Measurements from ENCODE around the gene CACNA1G. TPM values are rescaled to one million over a fixed set of nuclear protein-coding genes. Genes with fewer than 3 reads are reported as not detected.

Gene CACNA1G
- total RNA-seq, 1 donor from 2014 or later, result 1.1 TPM

DNA sequence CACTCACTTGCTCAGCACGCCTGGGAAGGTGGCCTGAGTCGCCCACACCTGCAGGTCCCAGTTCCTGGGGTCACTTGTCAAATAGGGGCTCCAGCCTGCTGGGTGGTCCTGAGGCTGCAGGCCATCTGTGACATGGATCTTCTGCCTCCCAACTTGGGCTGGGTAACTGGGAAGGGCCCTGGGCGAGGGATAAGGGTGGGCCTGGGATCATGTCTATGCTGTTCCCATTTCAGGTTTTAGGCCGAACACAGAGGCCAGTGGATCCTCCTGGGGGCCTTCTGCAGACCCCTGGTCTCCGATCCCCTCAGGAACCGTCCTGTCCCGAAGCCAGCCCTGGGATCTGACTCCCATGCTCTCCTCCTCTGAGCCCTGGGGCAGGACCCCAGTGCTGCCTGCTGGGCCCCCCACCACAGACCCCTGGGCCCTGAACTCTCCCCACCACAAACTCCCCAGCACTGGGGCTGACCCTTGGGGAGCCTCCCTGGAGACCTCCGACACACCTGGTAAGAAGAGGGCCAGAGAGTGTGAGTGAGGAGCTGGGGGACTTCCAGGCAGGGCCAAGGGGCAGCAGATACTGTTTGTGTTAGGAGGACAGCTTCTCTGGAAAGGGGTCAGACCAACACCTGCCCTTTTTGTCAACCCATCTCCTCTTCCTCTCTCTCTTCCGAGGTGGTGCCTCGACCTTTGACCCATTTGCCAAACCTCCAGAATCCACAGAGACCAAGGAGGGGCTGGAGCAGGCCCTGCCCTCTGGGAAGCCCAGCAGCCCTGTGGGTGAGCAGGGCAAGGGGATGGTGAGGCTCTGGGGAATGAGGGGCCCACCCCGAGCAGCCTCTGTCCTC, 19.7 kb upstream of the CACNA1G start:
- Mint-ChIP-seq H3K36me3 (ENCODE audit: low read depth) (no peaks in the 10 kb centered on the region), H3K4me3 (peak overlapping the region; percentile 85), H3K27me3 (ENCODE audit: low read depth) (peaks cover 10% of the 10 kb centered on the region), H3K27ac (ENCODE audit: unreplicated experiment) (no peak overlapping the region), H3K9me3 (no peaks in the 10 kb centered on the region), H3K4me1 (peaks cover 29% of the 10 kb centered on the region)
- DNase-seq (ENCODE audit: low read depth, low spot score), result no peak
- no peak for TF ChIP-seq CTCF (conservative IDR thresholded peaks at IDR 0.05)

DNA sequence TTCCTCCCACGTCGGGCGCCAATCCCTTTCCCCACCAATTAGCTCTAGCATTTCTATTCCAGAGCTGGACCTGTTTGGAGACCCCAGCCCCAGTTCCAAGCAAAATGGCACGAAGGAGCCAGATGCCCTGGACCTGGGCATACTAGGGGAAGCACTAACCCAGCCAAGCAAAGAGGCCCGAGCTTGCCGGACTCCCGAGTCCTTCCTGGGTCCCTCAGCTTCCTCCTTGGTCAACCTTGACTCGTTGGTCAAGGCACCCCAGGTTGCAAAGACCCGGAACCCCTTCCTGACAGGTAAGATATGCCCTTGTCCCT, 19.2 kb upstream of the CACNA1G start:
- Mint-ChIP-seq H3K9me3 (no peaks in the 10 kb centered on the region), H3K4me3 (peak overlapping the region; percentile 85), H3K27ac (ENCODE audit: unreplicated experiment) (no peak overlapping the region), H3K4me1 (peaks cover 29% of the 10 kb centered on the region), H3K27me3 (ENCODE audit: low read depth) (peaks cover 9% of the 10 kb centered on the region), H3K36me3 (ENCODE audit: low read depth) (no peaks in the 10 kb centered on the region)
- no peak for DNase-seq (ENCODE audit: low read depth, low spot score)
- no peak for TF ChIP-seq CTCF (conservative IDR thresholded peaks at IDR 0.05)

GRCh38 chr17:50541716-50542688, 18.5 kb upstream of the CACNA1G start:
- H3K36me3 Mint-ChIP-seq (ENCODE audit: low read depth), result no peaks in the 10 kb centered on the region
- TF ChIP-seq CTCF (conservative IDR thresholded peaks at IDR 0.05), result no peak
- peak overlapping the region; percentile 39 for H3K27ac Mint-ChIP-seq (ENCODE audit: unreplicated experiment)
- no peaks in the 10 kb centered on the region for H3K9me3 Mint-ChIP-seq
- peak overlapping the region; percentile 85 for H3K4me3 Mint-ChIP-seq
- peak; percentile 84 for DNase-seq (ENCODE audit: low read depth, low spot score)
- H3K27me3 Mint-ChIP-seq (ENCODE audit: low read depth), result peaks cover 9% of the 10 kb centered on the region
- H3K4me1 Mint-ChIP-seq, result peaks cover 29% of the 10 kb centered on the region

DNA sequence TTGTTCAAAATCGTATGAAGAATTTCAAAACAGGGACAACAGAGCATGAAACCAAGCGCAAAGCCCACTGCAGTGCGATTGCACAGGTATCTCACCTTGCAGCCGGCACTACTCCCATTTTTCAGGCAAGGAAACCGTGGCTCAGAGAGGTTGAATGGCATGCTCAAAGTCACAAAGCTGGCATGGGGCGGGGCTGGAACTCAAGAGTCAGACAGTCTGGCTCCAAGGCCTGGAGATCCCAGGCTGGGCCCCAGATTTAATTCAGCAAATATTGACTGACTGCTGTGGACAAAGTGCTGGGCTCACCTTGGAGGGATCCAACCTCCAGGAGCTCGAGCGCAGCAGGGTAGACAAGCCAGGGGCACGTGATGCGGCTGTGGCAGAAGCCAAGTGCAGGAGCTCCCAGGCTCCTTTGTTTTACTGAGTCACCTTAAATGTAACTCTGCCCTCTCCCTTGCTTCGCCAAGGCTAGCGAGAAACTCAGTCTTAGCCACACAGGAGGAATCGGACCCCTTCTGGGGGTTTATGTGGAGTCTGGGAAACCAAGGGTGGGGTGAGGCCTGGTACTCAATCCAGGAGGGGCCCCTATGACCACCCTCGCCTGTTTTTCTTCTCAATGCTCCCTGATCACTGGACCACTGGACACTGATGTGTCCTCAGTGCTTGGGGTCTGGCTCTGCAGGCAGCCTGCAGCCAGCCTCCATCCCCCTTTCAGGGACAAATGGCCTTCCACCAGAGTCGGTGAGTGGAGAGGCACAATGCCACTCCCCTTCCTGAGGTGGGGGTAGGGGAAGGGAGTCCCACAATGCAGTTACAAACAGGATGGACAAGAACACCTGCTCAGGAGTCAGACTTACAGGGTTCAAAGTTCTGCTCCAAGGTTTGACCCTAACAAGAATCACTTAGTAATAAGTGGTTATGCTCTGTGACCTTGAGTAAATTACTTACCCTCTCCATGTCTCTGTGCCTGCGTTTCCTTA, 17.4 kb upstream of the CACNA1G start:
- Mint-ChIP-seq H3K4me1 (peaks cover 29% of the 10 kb centered on the region), H3K27me3 (ENCODE audit: low read depth) (peaks cover 9% of the 10 kb centered on the region), H3K9me3 (no peaks in the 10 kb centered on the region), H3K27ac (ENCODE audit: unreplicated experiment) (no peak overlapping the region), H3K4me3 (peak overlapping the region; percentile 85), H3K36me3 (ENCODE audit: low read depth) (no peaks in the 10 kb centered on the region)
- TF ChIP-seq CTCF (conservative IDR thresholded peaks at IDR 0.05), result no peak
- no peak for DNase-seq (ENCODE audit: low read depth, low spot score)

GRCh38 chr17:50544516-50544915, 16.0 kb upstream of the CACNA1G start:
- Mint-ChIP-seq H3K9me3 (no peaks in the 10 kb centered on the region), H3K4me1 (peaks cover 22% of the 10 kb centered on the region), H3K4me3 (peak overlapping the region; percentile 85), H3K27me3 (ENCODE audit: low read depth) (peaks cover 9% of the 10 kb centered on the region), H3K27ac (ENCODE audit: unreplicated experiment) (no peak overlapping the region), H3K36me3 (ENCODE audit: low read depth) (no peaks in the 10 kb centered on the region)
- no peak for TF ChIP-seq CTCF (conservative IDR thresholded peaks at IDR 0.05)
- no peak for DNase-seq (ENCODE audit: low read depth, low spot score)
